Liver (tissue), 9 donors: ENCODE measurements around the gene IGFALS. TPM values are rescaled to one million over a fixed set of nuclear protein-coding genes. Genes with fewer than 3 reads are reported as not detected.

Source experiments
- DNase-seq: peaks from one replicate; pipeline ENCODE4 v3.0.0-alpha.2; 2017; ENCODE audit warnings: low spot score
- H3K27ac ChIP-seq, 2 donors: one replicate each; pipeline ENCODE4 v1.7.0; 2013; ENCODE audit warnings: inconsistent platforms in 2 of 2, low read length in 2 of 2, control low read depth in 1 of 2, low read depth in 1 of 2, mild to moderate bottlenecking in 1 of 2
- H3K27me3 ChIP-seq, 4 donors: one replicate each; pipeline versions ENCODE4 v1.6.1 to v1.7.0; 2013; ENCODE audit warnings: low read length in 3 of 4, inconsistent platforms in 1 of 4, mild to moderate bottlenecking in 1 of 4, moderate library complexity in 1 of 4; ENCODE audit not compliant: control insufficient read depth in 4 of 4, insufficient read depth in 4 of 4
- H3K36me3 ChIP-seq, 4 donors: one replicate each; pipeline versions ENCODE4 v1.6.1 to v1.7.0; 2013; ENCODE audit warnings: low read length in 3 of 4, mild to moderate bottlenecking in 3 of 4, low read depth in 1 of 4, moderate library complexity in 1 of 4; ENCODE audit not compliant: control insufficient read depth in 4 of 4, insufficient read depth in 3 of 4
- H3K4me1 ChIP-seq, 4 donors: one replicate each; pipeline versions ENCODE4 v1.6.1 to v1.7.0; 2013; ENCODE audit warnings: low read length in 3 of 4, mild to moderate bottlenecking in 3 of 4, moderate library complexity in 1 of 4; ENCODE audit not compliant: control insufficient read depth in 4 of 4, insufficient read depth in 4 of 4
- H3K4me3 ChIP-seq, 3 donors: one replicate each; pipeline versions ENCODE4 v1.6.1 to v1.7.0; 2013; ENCODE audit warnings: low read length in 3 of 3, control low read depth in 1 of 3, low read depth in 1 of 3, mild to moderate bottlenecking in 1 of 3
- H3K9ac ChIP-seq, 2 donors: one replicate each; pipeline ENCODE4 v1.7.0; 2013; ENCODE audit warnings: low read length in 2 of 2, mild to moderate bottlenecking in 2 of 2, moderate library complexity in 2 of 2, control low read depth in 1 of 2, low read depth in 1 of 2
- H3K9me3 ChIP-seq, 4 donors: one replicate each; pipeline versions ENCODE4 v1.6.1 to v1.7.0; 2013; ENCODE audit warnings: low read length in 3 of 4; ENCODE audit not compliant: control insufficient read depth in 4 of 4
- FOXA1 ChIP-seq: IDR thresholded peaks from 2 replicates; pipeline ENCODE4 v1.6.1; 2016; ENCODE audit warnings: antibody characterized with exemption
- FOXA2 ChIP-seq: IDR thresholded peaks from 2 replicates; pipeline ENCODE4 v1.6.1; 2016; ENCODE audit warnings: antibody characterized with exemption
- GABPA ChIP-seq, 2 donors: IDR thresholded peaks in 1 of 2; conservative IDR thresholded peaks in 1 of 2; 2 replicates each; pipeline ENCODE4 v1.6.1; 2016; ENCODE audit warnings: antibody characterized with exemption in 2 of 2, mild to moderate bottlenecking in 1 of 2, moderate library complexity in 1 of 2
- HNF4A ChIP-seq, 2 donors: conservative IDR thresholded peaks; 2 replicates each; pipeline ENCODE4 v1.6.1; 2016; ENCODE audit warnings: antibody characterized with exemption in 2 of 2, mild to moderate bottlenecking in 2 of 2
- HNF4G ChIP-seq: IDR thresholded peaks from 2 replicates; pipeline ENCODE4 v1.6.1; 2016; ENCODE audit warnings: antibody characterized with exemption
- NR2F2 ChIP-seq: IDR thresholded peaks from 2 replicates; pipeline ENCODE4 v1.6.1; 2016; ENCODE audit warnings: antibody characterized with exemption
- RXRA ChIP-seq, 2 donors: IDR thresholded peaks; 2 replicates each; pipeline ENCODE4 v1.6.1; 2017 to 2018; ENCODE audit warnings: antibody characterized with exemption in 2 of 2, mild to moderate bottlenecking in 1 of 2
- TAF1 ChIP-seq: conservative IDR thresholded peaks from 2 replicates; pipeline ENCODE4 v1.6.1; 2016; ENCODE audit warnings: antibody characterized with exemption, mild to moderate bottlenecking
- YY1 ChIP-seq: IDR thresholded peaks from 2 replicates; pipeline ENCODE4 v1.6.1; 2016; ENCODE audit warnings: antibody characterized with exemption, mild to moderate bottlenecking
- WGBS: extraction: QIAGEN DNeasy Blood & Tissue Kit; methylation state at CpG from one replicate; pipeline ENCODE4 v1.1.7; 2013; 5-methylcytosine and 5-hydroxymethylcytosine counted together
- polyA plus RNA-seq, 2 donors: library from polyadenylated mRNA; stranded (reverse) in 1 of 2; unstranded in 1 of 2; fragments of 200-250 nt in 1 of 2; fragments of >200 nt in 1 of 2; fragmentation: Nextera tagmentation in 1 of 2; extraction: Ambion mirVana in 1 of 2; gene quantifications; one replicate each; pipeline versions ENCODE4 v1.2.1 to v1.2.3, GENCODE V29; 2013 to 2015
- total RNA-seq, 2 donors: library from RNA; depleted of rRNA; stranded (reverse); fragments of >200 nt; gene quantifications; one replicate each; pipeline ENCODE4 v1.2.3, GENCODE V29; 2014
- TF ChIP-seq, protein P1 (sequence below): IDR thresholded peaks from 2 replicates; pipeline ENCODE4 v1.6.1; 2016; ENCODE audit warnings: antibody characterized with exemption
- TF ChIP-seq, protein P2 (sequence below): fragments of 150-350 bp; IDR thresholded peaks from 2 replicates; pipeline ENCODE4 v1.5.1; 2017; ENCODE audit warnings: improper control_type of control experiment, low read depth, low read length; ENCODE audit not compliant: missing input control
- TF ChIP-seq, protein P3 (sequence below): IDR thresholded peaks from 2 replicates; pipeline ENCODE4 v1.6.1; 2016; ENCODE audit warnings: antibody characterized with exemption
- TF ChIP-seq, protein P4 (sequence below): IDR thresholded peaks from 2 replicates; pipeline ENCODE4 v1.6.1; 2016; ENCODE audit warnings: antibody characterized with exemption
- donor health status: healthy.
- donor health status: healthy.
- donor health status: healthy.
- donor health status: healthy.
- donor health status: healthy.

IGFALS gene
- total and polyA plus RNA-seq, 4 donors: 19.8 to 161 (median 68.4) TPM

DNA sequence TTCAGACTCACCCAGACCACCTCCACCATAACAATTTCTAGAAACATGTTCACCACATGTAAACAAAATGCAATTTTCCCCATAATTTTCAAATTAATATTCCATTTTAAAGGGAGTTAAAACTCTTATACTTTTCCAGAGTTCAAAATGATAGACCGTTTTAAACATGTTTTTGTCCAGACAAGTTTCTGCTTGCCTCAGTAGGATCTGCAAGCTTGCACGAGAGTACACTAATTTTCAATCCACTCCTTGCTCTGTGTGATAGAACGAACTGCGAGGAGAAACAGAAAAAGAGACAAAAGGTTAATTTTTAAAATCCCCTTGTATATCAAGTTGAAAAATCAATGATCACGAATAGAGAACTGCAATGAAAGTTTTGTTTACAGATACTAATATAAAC lies 40.6 kb upstream of the IGFALS start (continued):
- TF ChIP-seq RXRA (IDR thresholded peaks at IDR 0.05): no peak
- TF ChIP-seq FOXA2: no peak

DNA sequence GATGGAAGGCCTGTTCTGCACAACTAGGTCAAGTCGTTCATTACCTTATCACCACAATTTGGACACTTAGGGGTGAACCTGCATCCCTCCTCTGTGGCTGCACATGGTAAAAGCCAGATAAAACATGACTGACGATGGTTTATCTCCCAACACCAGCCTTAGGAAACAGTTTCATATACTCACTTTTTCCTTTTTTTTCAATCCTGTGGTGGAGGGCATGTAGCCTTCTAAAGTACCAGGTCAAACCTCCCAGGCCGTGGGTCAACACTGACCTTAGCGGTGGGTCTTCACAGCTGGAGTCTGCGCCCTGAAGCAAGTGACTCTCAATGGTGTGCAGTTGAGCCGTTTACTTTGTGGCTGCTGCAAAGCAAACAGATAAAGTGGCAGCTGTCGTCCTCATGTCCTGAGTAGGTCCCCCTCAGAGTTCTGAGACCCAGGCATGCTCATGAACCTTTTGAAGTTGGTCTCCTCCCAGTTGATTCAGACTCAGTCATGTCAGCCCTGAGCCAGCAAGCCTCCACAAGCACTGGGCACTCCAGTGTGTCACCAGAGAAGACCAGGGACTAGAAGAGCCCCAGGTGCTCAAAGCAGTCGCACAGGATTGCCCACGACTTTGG lies 39.4 kb upstream of the IGFALS start:
- H3K27ac ChIP-seq: no peak overlapping the region
- H3K36me3 ChIP-seq: no peaks in the 10 kb centered on the region
- H3K4me3 ChIP-seq: no peak overlapping the region
- no peak for TF ChIP-seq FOXA1
- no peak for TF ChIP-seq NR2F2
- no peak for TF ChIP-seq TAF1
- TF ChIP-seq, protein P1, sequence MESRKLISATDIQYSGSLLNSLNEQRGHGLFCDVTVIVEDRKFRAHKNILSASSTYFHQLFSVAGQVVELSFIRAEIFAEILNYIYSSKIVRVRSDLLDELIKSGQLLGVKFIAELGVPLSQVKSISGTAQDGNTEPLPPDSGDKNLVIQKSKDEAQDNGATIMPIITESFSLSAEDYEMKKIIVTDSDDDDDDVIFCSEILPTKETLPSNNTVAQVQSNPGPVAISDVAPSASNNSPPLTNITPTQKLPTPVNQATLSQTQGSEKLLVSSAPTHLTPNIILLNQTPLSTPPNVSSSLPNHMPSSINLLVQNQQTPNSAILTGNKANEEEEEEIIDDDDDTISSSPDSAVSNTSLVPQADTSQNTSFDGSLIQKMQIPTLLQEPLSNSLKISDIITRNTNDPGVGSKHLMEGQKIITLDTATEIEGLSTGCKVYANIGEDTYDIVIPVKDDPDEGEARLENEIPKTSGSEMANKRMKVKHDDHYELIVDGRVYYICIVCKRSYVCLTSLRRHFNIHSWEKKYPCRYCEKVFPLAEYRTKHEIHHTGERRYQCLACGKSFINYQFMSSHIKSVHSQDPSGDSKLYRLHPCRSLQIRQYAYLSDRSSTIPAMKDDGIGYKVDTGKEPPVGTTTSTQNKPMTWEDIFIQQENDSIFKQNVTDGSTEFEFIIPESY: no peak
- no peak for TF ChIP-seq RXRA (IDR thresholded peaks at IDR 0.05)
- TF ChIP-seq HNF4G: no peak
- TF ChIP-seq, protein P2, sequence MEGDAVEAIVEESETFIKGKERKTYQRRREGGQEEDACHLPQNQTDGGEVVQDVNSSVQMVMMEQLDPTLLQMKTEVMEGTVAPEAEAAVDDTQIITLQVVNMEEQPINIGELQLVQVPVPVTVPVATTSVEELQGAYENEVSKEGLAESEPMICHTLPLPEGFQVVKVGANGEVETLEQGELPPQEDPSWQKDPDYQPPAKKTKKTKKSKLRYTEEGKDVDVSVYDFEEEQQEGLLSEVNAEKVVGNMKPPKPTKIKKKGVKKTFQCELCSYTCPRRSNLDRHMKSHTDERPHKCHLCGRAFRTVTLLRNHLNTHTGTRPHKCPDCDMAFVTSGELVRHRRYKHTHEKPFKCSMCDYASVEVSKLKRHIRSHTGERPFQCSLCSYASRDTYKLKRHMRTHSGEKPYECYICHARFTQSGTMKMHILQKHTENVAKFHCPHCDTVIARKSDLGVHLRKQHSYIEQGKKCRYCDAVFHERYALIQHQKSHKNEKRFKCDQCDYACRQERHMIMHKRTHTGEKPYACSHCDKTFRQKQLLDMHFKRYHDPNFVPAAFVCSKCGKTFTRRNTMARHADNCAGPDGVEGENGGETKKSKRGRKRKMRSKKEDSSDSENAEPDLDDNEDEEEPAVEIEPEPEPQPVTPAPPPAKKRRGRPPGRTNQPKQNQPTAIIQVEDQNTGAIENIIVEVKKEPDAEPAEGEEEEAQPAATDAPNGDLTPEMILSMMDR: no peak
- TF ChIP-seq, protein P3, sequence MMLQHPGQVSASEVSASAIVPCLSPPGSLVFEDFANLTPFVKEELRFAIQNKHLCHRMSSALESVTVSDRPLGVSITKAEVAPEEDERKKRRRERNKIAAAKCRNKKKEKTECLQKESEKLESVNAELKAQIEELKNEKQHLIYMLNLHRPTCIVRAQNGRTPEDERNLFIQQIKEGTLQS: no peak
- TF ChIP-seq GABPA (IDR thresholded peaks at IDR 0.05 in 1 of 2, conservative IDR thresholded peaks at IDR 0.05 in 1 of 2): no peak
- H3K27me3 ChIP-seq: no peaks in the 10 kb centered on the region
- DNase-seq: peak; percentile 73
- H3K9me3 ChIP-seq: no peaks in the 10 kb centered on the region
- 71% methylated on average over 9 of the region's 9 CpGs for WGBS
- H3K4me1 ChIP-seq: peaks cover 7 to 56% (median 45%) of the 10 kb centered on the region in 4 donors
- no peak overlapping the region for H3K9ac ChIP-seq

DNA sequence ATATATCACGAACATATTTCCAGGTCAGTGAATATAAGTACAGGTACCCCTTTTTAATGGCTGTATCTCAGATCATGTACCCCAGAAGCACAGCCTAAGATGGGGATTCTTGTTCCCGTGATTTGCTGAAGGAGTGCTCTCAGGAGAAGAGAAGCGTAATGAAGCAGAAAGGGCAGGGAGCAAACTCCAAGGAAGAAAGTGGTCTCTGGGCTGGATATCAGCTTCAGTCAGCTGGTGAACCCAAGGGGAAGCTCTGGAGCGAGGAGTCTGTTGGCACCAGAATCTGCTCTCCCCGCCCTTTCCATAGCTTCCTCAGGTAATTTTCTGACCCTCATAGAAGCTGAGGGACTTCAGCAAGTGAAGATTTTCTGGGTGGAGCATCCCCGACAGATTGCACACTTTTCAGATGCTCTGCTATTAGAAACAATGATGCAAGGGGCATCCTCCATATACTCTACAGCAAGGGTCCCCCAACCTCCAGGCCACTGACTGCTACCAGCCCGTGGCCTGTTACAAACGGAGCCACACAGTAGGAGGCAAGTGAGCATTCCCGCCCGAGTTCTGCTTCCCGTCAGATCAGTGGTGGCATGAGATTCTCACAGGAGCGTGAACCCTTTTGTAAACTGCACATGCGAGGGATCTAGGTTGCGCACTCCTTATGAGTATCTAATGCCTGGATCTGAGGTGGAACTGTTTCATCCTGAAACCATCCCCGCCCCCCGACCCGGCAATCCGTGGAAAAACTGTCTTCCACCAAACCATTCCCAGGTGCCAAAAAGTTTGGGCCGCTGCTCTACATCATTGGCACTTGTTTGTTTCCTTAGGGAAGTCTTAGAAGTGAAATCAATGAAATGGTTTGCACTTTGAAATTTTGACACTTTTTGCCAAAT lies 37.9 kb upstream of the IGFALS start:
- no peaks in the 10 kb centered on the region for H3K36me3 ChIP-seq
- H3K27me3 ChIP-seq: no peaks in the 10 kb centered on the region
- H3K27ac ChIP-seq: peak overlapping the region in 1 of 2 donors; percentile 36
- peaks cover 7 to 63% (median 48%) of the 10 kb centered on the region in 4 donors for H3K4me1 ChIP-seq
- no peak overlapping the region for H3K4me3 ChIP-seq
- 85% methylated on average over 19 of the region's 19 CpGs for WGBS
- DNase-seq: no peak
- no peak overlapping the region for H3K9ac ChIP-seq
- H3K9me3 ChIP-seq: no peaks in the 10 kb centered on the region
- no peak for TF ChIP-seq HNF4A (conservative IDR thresholded peaks at IDR 0.05)
- TF ChIP-seq HNF4G: no peak
- TF ChIP-seq, protein P4, sequence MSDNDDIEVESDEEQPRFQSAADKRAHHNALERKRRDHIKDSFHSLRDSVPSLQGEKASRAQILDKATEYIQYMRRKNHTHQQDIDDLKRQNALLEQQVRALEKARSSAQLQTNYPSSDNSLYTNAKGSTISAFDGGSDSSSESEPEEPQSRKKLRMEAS: no peak
- TF ChIP-seq, protein P1: no peak
- TF ChIP-seq GABPA (IDR thresholded peaks at IDR 0.05 in 1 of 2, conservative IDR thresholded peaks at IDR 0.05 in 1 of 2): no peak
- TF ChIP-seq YY1: no peak
- no peak for TF ChIP-seq NR2F2
- no peak for TF ChIP-seq TAF1
